Measurements from ENCODE around the gene POFUT2.

Gene POFUT2

GRCh38 chr21:45297869-45298268 is 10.2 kb upstream of the POFUT2 start:
- no peak for DNase-seq (ENCODE audit: low read depth in 2 of 2)

- no peak for DNase-seq (ENCODE audit: low read depth in 2 of 2)
Measured at GRCh38 chr21:45297329-45297728, 9.6 kb upstream of the POFUT2 start.

GRCh38 chr21:45296638-45297037 is 8.9 kb upstream of the POFUT2 start:
- no peak for DNase-seq (ENCODE audit: low read depth in 2 of 2)

GRCh38 chr21:45295576-45296365 is 8.1 kb upstream of the POFUT2 start:
- DNase-seq (ENCODE audit: low read depth in 2 of 2) = no peak

- no peak for DNase-seq (ENCODE audit: low read depth in 2 of 2)
Measured at GRCh38 chr21:45294509-45295291, 7.0 kb upstream of the POFUT2 start.

GRCh38 chr21:45293726-45294401 is 6.2 kb upstream of the POFUT2 start:
- DNase-seq (ENCODE audit: low read depth in 2 of 2) = no peak

- DNase-seq (ENCODE audit: low read depth in 2 of 2) = no peak
Measured at GRCh38 chr21:45293220-45293725, 5.6 kb upstream of the POFUT2 start.

- peak; percentile 42 to 50 for DNase-seq (ENCODE audit: low read depth in 2 of 2)
Measured at GRCh38 chr21:45292399-45293219, 4.9 kb upstream of the POFUT2 start.

- DNase-seq (ENCODE audit: low read depth in 2 of 2) = no peak
Measured at GRCh38 chr21:45291613-45292398, 4.1 kb upstream of the POFUT2 start.

- DNase-seq (ENCODE audit: low read depth in 2 of 2) = no peak
Measured at GRCh38 chr21:45290948-45291612, 3.4 kb upstream of the POFUT2 start.

- no peak for DNase-seq (ENCODE audit: low read depth in 2 of 2)
Measured at GRCh38 chr21:45289655-45290515, 2.2 kb upstream of the POFUT2 start.

- no peak for DNase-seq (ENCODE audit: low read depth in 2 of 2)
Measured at GRCh38 chr21:45289134-45289533, 1.4 kb upstream of the POFUT2 start.

- DNase-seq (ENCODE audit: low read depth in 2 of 2) = no peak
Measured at GRCh38 chr21:45288441-45288841, 746 bp upstream of the POFUT2 start.

- DNase-seq (ENCODE audit: low read depth in 2 of 2) = no peak
Measured at GRCh38 chr21:45286671-45287437, 841 bp downstream of the POFUT2 start.

- DNase-seq (ENCODE audit: low read depth in 2 of 2) = no peak
Measured at GRCh38 chr21:45285266-45285931, 2.3 kb downstream of the POFUT2 start.

GRCh38 chr21:45284456-45284741 is 3.3 kb downstream of the POFUT2 start:
- no peak for DNase-seq (ENCODE audit: low read depth in 2 of 2)

- no peak for DNase-seq (ENCODE audit: low read depth in 2 of 2)
Measured at GRCh38 chr21:45283611-45284455, 3.9 kb downstream of the POFUT2 start.

All from stimulated activated CD8-positive, alpha-beta memory T cell treated with anti-CD3 and anti-CD28 coated beads, Interleukin-7, amount 100 ng/mL, for 1 hour (primary cell).